ENCODE results near the gene PKHD1.
A peak's percentile ranks its signal among the peaks of the same experiment; 100 is the strongest.

The PKHD1 gene

DNA sequence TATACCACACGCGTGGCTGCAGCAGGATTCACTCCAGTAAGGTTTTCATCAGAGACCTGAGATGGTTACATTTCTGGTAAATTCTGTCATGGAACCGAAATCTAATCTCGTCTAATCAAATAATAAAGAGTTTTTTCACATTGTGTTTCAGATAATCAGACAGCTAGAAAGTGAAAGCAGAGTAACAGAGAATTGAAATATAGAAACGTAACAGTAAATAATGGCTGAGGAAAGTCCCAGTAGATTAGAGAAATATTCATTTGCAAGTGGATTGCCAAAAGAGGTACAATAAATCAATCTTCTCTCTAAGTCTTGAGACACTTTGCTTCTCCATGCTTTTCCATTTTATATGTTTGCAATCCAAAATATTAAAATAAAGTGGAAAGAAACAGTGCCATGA lies 42.4 kb downstream of the PKHD1 start:
- H3K9me3 ChIP-seq (ENCODE audit: control insufficient read depth, low read length), result no peaks in the 10 kb centered on the region
- peaks cover 14% of the 10 kb centered on the region for H3K27me3 ChIP-seq (replicated peaks; ENCODE audit: control insufficient read depth, insufficient read depth, low read length)
- no peak overlapping the region for H3K9ac ChIP-seq (ENCODE audit: low read length)
- H3K4me1 ChIP-seq (ENCODE audit: control insufficient read depth, insufficient read depth, low read length), result no peaks in the 10 kb centered on the region
- no peak for DNase-seq (ENCODE audit: low read depth)
- H3K36me3 ChIP-seq (ENCODE audit: control insufficient read depth, insufficient read depth, low read length, severe bottlenecking), result no peaks in the 10 kb centered on the region
- H3K4me3 ChIP-seq (ENCODE audit: low read length), result no peak overlapping the region

DNA sequence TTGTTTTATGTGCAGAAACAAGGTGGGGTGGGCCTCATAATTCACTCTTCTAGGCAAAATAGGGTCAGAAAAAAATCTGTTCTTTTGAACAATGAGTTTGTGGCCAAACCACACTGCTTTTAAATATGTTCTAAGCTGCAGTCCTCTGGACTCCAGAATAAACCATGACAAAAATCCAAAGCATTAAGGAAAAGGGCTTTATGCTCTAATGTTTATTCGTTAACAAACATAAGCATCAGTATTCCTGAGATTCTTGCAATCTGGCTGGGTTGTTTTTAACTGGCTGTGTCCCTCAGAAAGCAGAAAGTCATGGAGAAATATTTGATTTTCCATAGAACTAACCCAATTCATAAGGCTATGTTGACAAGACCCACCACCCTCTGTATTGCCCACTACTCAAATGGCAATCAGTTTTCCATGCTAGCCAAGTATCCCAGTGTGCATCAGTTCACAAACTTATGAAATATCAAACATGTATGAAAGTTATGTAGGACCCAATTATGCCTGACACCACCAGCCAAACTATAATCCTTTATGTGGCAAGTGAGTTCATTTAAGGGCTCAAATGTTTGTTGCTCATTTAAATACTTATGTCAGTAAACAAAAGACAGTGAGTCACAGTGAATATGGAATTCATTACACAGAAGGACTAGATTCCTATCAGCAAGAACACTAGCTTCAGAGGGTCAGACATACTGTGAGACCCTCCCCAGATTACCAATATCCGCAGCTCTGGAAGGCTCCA lies 45.1 kb downstream of the PKHD1 start:
- no peaks in the 10 kb centered on the region for H3K4me1 ChIP-seq (ENCODE audit: control insufficient read depth, insufficient read depth, low read length)
- DNase-seq (ENCODE audit: low read depth), result no peak
- H3K36me3 ChIP-seq (ENCODE audit: control insufficient read depth, insufficient read depth, low read length, severe bottlenecking), result no peaks in the 10 kb centered on the region
- no peak overlapping the region for H3K9ac ChIP-seq (ENCODE audit: low read length)
- H3K9me3 ChIP-seq (ENCODE audit: control insufficient read depth, low read length), result no peaks in the 10 kb centered on the region
- H3K27me3 ChIP-seq (replicated peaks; ENCODE audit: control insufficient read depth, insufficient read depth, low read length), result peaks cover 7% of the 10 kb centered on the region
- H3K4me3 ChIP-seq (ENCODE audit: low read length), result no peak overlapping the region

DNA sequence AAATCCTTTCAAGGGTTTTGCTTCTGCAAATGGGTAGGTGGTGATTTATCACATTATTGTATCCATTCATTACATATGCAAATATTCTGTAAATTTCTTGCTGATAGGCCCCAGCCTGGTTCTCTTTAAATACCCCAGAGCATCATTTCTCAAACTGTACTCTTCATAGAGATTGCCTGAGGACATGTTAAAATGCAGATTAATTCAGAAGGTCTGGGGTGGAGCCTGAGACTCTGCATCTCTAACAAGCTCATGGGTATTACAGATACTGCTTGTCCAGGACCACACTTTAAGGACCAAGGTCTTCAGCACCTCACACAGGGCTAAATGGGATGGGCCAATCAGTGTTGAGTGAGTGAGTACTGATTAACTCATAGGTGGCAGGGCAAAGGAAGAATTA lies 46.3 kb downstream of the PKHD1 start:
- H3K4me1 ChIP-seq (ENCODE audit: control insufficient read depth, insufficient read depth, low read length), result no peaks in the 10 kb centered on the region
- no peaks in the 10 kb centered on the region for H3K9me3 ChIP-seq (ENCODE audit: control insufficient read depth, low read length)
- H3K27me3 ChIP-seq (replicated peaks; ENCODE audit: control insufficient read depth, insufficient read depth, low read length), result peaks cover 7% of the 10 kb centered on the region
- no peak overlapping the region for H3K4me3 ChIP-seq (ENCODE audit: low read length)
- H3K36me3 ChIP-seq (ENCODE audit: control insufficient read depth, insufficient read depth, low read length, severe bottlenecking), result no peaks in the 10 kb centered on the region
- DNase-seq (ENCODE audit: low read depth), result no peak
- no peak overlapping the region for H3K9ac ChIP-seq (ENCODE audit: low read length)

GRCh38 chr6:52027699-52028098 lies 59.7 kb downstream of the PKHD1 start:
- H3K9me3 ChIP-seq (ENCODE audit: control insufficient read depth, low read length), result peaks cover 1% of the 10 kb centered on the region
- DNase-seq (ENCODE audit: low read depth), result no peak
- no peak overlapping the region for H3K9ac ChIP-seq (ENCODE audit: low read length)
- H3K27me3 ChIP-seq (replicated peaks; ENCODE audit: control insufficient read depth, insufficient read depth, low read length), result peaks cover 14% of the 10 kb centered on the region
- H3K4me1 ChIP-seq (ENCODE audit: control insufficient read depth, insufficient read depth, low read length), result no peaks in the 10 kb centered on the region
- no peak overlapping the region for H3K4me3 ChIP-seq (ENCODE audit: low read length)
- no peaks in the 10 kb centered on the region for H3K36me3 ChIP-seq (ENCODE audit: control insufficient read depth, insufficient read depth, low read length, severe bottlenecking)

GRCh38 chr6:52024451-52025068 lies 62.9 kb downstream of the PKHD1 start:
- H3K36me3 ChIP-seq (ENCODE audit: control insufficient read depth, insufficient read depth, low read length, severe bottlenecking), result no peaks in the 10 kb centered on the region
- H3K9me3 ChIP-seq (ENCODE audit: control insufficient read depth, low read length), result no peaks in the 10 kb centered on the region
- no peak for DNase-seq (ENCODE audit: low read depth)
- no peak overlapping the region for H3K9ac ChIP-seq (ENCODE audit: low read length)
- no peak overlapping the region for H3K4me3 ChIP-seq (ENCODE audit: low read length)
- no peaks in the 10 kb centered on the region for H3K4me1 ChIP-seq (ENCODE audit: control insufficient read depth, insufficient read depth, low read length)
- peaks cover 18% of the 10 kb centered on the region for H3K27me3 ChIP-seq (replicated peaks; ENCODE audit: control insufficient read depth, insufficient read depth, low read length)

- H3K36me3 ChIP-seq (ENCODE audit: control insufficient read depth, insufficient read depth, low read length, severe bottlenecking), result no peaks in the 10 kb centered on the region
- H3K9me3 ChIP-seq (ENCODE audit: control insufficient read depth, low read length), result no peaks in the 10 kb centered on the region
- no peak overlapping the region for H3K4me3 ChIP-seq (ENCODE audit: low read length)
- no peaks in the 10 kb centered on the region for H3K4me1 ChIP-seq (ENCODE audit: control insufficient read depth, insufficient read depth, low read length)
- DNase-seq (ENCODE audit: low read depth), result no peak
- H3K9ac ChIP-seq (ENCODE audit: low read length), result no peak overlapping the region
- peaks cover 17% of the 10 kb centered on the region for H3K27me3 ChIP-seq (replicated peaks; ENCODE audit: control insufficient read depth, insufficient read depth, low read length)
Measured at GRCh38 chr6:52022675-52023074, 64.7 kb downstream of the PKHD1 start.

GRCh38 chr6:52020945-52021570 lies 66.4 kb downstream of the PKHD1 start:
- Histone ChIP-seq H3K4me1 (ENCODE audit: control insufficient read depth, insufficient read depth, low read length) (no peaks in the 10 kb centered on the region), H3K9me3 (ENCODE audit: control insufficient read depth, low read length) (no peaks in the 10 kb centered on the region), H3K36me3 (ENCODE audit: control insufficient read depth, insufficient read depth, low read length, severe bottlenecking) (no peaks in the 10 kb centered on the region), H3K4me3 (ENCODE audit: low read length) (no peak overlapping the region), H3K27me3 (replicated peaks; ENCODE audit: control insufficient read depth, insufficient read depth, low read length) (peaks cover 17% of the 10 kb centered on the region), H3K9ac (ENCODE audit: low read length) (no peak overlapping the region)
- DNase-seq (ENCODE audit: low read depth), result peak; percentile 73

- peaks cover 13% of the 10 kb centered on the region for H3K27me3 ChIP-seq (replicated peaks; ENCODE audit: control insufficient read depth, insufficient read depth, low read length)
Measured at GRCh38 chr6:52019881-52020280, 67.5 kb downstream of the PKHD1 start.

DNA sequence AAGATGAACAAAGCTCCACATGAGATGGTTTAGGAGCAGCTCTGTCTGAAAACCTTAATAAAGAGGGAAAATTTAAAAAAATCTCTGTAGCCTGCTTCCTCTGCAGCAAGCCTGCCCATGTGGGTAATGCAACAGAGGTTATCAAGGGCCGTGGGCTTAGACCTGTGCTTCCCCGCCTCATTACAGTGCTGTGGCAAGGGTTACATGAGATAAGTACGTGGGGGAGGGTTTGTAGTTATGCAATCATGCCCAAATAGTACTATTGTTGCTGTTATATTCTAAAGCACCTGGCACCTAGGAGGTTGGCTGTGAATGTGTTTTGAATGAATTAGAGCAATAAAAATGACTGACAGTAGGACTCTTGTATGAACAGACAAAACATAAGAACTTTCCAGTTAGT lies 68.3 kb downstream of the PKHD1 start:
- Histone ChIP-seq H3K9me3 (ENCODE audit: control insufficient read depth, low read length) (no peaks in the 10 kb centered on the region), H3K4me1 (ENCODE audit: control insufficient read depth, insufficient read depth, low read length) (no peaks in the 10 kb centered on the region), H3K27me3 (replicated peaks; ENCODE audit: control insufficient read depth, insufficient read depth, low read length) (peaks cover 16% of the 10 kb centered on the region), H3K4me3 (ENCODE audit: low read length) (no peak overlapping the region), H3K36me3 (ENCODE audit: control insufficient read depth, insufficient read depth, low read length, severe bottlenecking) (no peaks in the 10 kb centered on the region), H3K9ac (ENCODE audit: low read length) (no peak overlapping the region)
- DNase-seq (ENCODE audit: low read depth), result no peak

More at GRCh38 chr6:52019881-52020280, 67.5 kb downstream of the PKHD1 start:
- DNase-seq (ENCODE audit: low read depth), result no peak
- Histone ChIP-seq H3K36me3 (ENCODE audit: control insufficient read depth, insufficient read depth, low read length, severe bottlenecking) (no peaks in the 10 kb centered on the region), H3K9me3 (ENCODE audit: control insufficient read depth, low read length) (no peaks in the 10 kb centered on the region), H3K4me1 (ENCODE audit: control insufficient read depth, insufficient read depth, low read length) (no peaks in the 10 kb centered on the region), H3K9ac (ENCODE audit: low read length) (no peak overlapping the region), H3K4me3 (ENCODE audit: low read length) (no peak overlapping the region)

DNA sequence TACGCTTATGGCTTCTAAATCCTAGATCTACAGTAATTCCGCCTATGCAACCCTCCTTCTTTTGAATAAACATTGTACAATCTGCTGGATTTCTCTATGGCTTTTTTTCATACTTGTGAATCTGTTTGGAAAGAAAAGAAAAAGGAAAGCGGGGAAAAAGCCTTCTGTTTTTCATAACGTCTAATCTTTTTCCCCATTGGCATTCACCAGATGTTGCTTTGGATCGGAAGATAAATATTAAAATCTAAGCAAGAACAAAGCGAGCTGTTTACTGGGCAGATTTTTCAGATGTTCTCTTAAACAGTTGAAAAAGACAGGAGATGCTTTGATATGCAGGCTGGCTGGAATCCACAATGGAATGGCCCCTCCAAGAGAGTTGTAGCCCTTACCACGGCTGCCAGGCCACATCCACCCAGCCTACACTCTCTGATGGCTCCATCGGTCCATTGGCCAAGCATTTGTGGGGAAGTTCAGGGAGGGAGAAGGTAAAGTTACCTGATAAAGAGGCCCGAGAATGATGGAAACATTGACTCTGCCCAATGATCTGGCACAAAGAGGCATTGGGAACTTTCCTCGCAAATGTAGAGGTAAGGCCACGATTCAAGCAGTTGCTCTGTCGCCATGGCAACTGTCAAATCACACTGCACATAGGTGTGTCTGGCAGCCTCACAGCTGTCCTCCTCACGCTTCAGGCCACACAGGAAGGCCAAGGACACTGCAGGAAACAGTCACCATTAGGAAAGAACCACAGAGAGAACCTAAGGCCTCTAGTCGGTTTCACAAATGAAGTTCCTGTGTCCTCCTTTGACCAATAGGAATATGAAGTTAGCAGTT lies 70.3 kb downstream of the PKHD1 start:
- Histone ChIP-seq H3K9ac (ENCODE audit: low read length) (no peak overlapping the region), H3K4me1 (ENCODE audit: control insufficient read depth, insufficient read depth, low read length) (no peaks in the 10 kb centered on the region)
- DNase-seq (ENCODE audit: low read depth), result no peak

DNA sequence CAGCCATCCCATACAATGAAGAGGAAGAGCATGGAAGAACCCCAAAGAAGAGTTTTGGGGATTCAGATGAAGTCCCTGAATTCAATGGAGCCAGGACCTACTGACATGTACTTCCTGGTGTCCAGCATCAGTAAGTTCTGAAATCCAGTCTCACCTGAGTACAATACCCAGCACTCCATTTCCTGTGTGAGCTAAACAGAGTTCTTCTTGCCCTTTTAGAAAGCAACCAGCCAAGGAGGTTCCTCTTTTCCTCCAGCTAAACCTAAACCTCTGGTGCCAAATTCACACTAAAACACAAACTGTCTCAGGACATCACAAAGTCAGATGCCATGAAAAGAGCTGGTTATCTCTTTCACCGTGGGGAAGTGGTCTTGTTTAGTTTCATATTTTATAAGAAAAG lies 71.5 kb downstream of the PKHD1 start:
- H3K9ac ChIP-seq (ENCODE audit: low read length), result no peak overlapping the region
- no peak for DNase-seq (ENCODE audit: low read depth)
- peaks cover 17% of the 10 kb centered on the region for H3K27me3 ChIP-seq (replicated peaks; ENCODE audit: control insufficient read depth, insufficient read depth, low read length)
- H3K4me3 ChIP-seq (ENCODE audit: low read length), result no peak overlapping the region
- H3K4me1 ChIP-seq (ENCODE audit: control insufficient read depth, insufficient read depth, low read length), result no peaks in the 10 kb centered on the region
- H3K36me3 ChIP-seq (ENCODE audit: control insufficient read depth, insufficient read depth, low read length, severe bottlenecking), result no peaks in the 10 kb centered on the region
- no peaks in the 10 kb centered on the region for H3K9me3 ChIP-seq (ENCODE audit: control insufficient read depth, low read length)

More for the DNA sequence above, 70.3 kb downstream of the PKHD1 start:
- Histone ChIP-seq H3K4me3 (ENCODE audit: low read length) (no peak overlapping the region), H3K36me3 (ENCODE audit: control insufficient read depth, insufficient read depth, low read length, severe bottlenecking) (no peaks in the 10 kb centered on the region), H3K27me3 (replicated peaks; ENCODE audit: control insufficient read depth, insufficient read depth, low read length) (peaks cover 17% of the 10 kb centered on the region), H3K9me3 (ENCODE audit: control insufficient read depth, low read length) (no peaks in the 10 kb centered on the region)
